MCF 10A (cell line): ENCODE measurements around the gene NTHL1. TPM values are rescaled to one million over a fixed set of nuclear protein-coding genes. Genes with fewer than 3 reads are reported as not detected.

Experiments
- BruUV-seq: library from RNA; stranded (reverse); fragments of 400-500 nt; replicated peaks from 2 replicates; lab custom pipeline; 2021; lab: Mats Ljungman, UMichigan
- CTCF ChIA-PET: fragments of 300-600 bp; sonication (Branson Sonifier 250); formaldehyde crosslinking; extraction: SDS; loops from one replicate; lab custom pipeline; 2021; ENCODE audit warnings: antibody characterized with exemption, inconsistent platforms; lab: Yijun Ruan, JAX
- POLR2A ChIA-PET: fragments of 300-600, 350-650 bp; sonication (Branson Sonifier 250); formaldehyde crosslinking; extraction: SDS; loops from one replicate; lab custom pipeline; 2020; ENCODE audit warnings: antibody characterized with exemption, inconsistent platforms; lab: Yijun Ruan, JAX
- DNase-seq: peaks from one replicate; pipeline ENCODE4 v3.0.0-alpha.2; 2018; ENCODE audit not compliant: unreplicated experiment
- H3K27ac Mint-ChIP-seq: one replicate; pipeline ENCODE4 v1.8.0; 2022; ENCODE audit warnings: mild to moderate bottlenecking, low read depth, mixed read lengths; ENCODE audit not compliant: unreplicated experiment
- H3K27me3 Mint-ChIP-seq: one replicate; pipeline ENCODE4 v1.8.0; 2022; ENCODE audit warnings: mixed read lengths; ENCODE audit not compliant: insufficient read depth, unreplicated experiment
- H3K36me3 Mint-ChIP-seq: one replicate; pipeline ENCODE4 v1.8.0; 2022; ENCODE audit warnings: mild to moderate bottlenecking, moderate library complexity, mixed read lengths; ENCODE audit not compliant: insufficient read depth, unreplicated experiment
- H3K4me1 Mint-ChIP-seq: one replicate; pipeline ENCODE4 v1.8.0; 2022; ENCODE audit warnings: mixed read lengths; ENCODE audit not compliant: insufficient read depth, unreplicated experiment
- H3K4me3 Mint-ChIP-seq: one replicate; pipeline ENCODE4 v1.8.0; 2022; ENCODE audit warnings: mild to moderate bottlenecking, moderate library complexity, mixed read lengths; ENCODE audit not compliant: unreplicated experiment
- H3K9me3 Mint-ChIP-seq: one replicate; pipeline ENCODE4 v1.8.0; 2022; ENCODE audit warnings: mixed read lengths; ENCODE audit not compliant: unreplicated experiment
- intact Hi-C: fragments of 100-400 bp; cut with micrococcal nuclease; formaldehyde crosslinking; loops from 2 replicates; pipeline ENCODE4 v1.14.1; 2022
- total RNA-seq: library from RNA; stranded (reverse); gene quantifications from 2 replicates; pipeline ENCODE4 v1.2.3, GENCODE V29; 2022
- TF ChIP-seq, protein P1 (sequence below): fragments of 200-600 bp; IDR thresholded peaks from one replicate; pipeline ENCODE4 v1.8.0; 2022; ENCODE audit warnings: antibody characterized with exemption, mild to moderate bottlenecking; ENCODE audit not compliant: unreplicated experiment

NTHL1 gene
- total RNA-seq, 1 experiment from 2014 or later = 17.7 TPM

- intact Hi-C loops = no loop called here
- H3K4me1 Mint-ChIP-seq = no peaks in the 10 kb centered on the region
- ChIA-PET POLR2A (no interaction called here), CTCF (interaction anchor here (0.6 kb wide), 1 partner anchor 140 kb away, joined by 3 read pairs; no protein-coding TSS in a partner anchor)
- no peaks in the 10 kb centered on the region for H3K9me3 Mint-ChIP-seq
- no peak for DNase-seq
- BruUV-seq = no TSS peak
- no peak overlapping the region for H3K4me3 Mint-ChIP-seq
- no peaks in the 10 kb centered on the region for H3K27me3 Mint-ChIP-seq
- peaks cover 38% of the 10 kb centered on the region for H3K36me3 Mint-ChIP-seq
- TF ChIP-seq, protein P1, sequence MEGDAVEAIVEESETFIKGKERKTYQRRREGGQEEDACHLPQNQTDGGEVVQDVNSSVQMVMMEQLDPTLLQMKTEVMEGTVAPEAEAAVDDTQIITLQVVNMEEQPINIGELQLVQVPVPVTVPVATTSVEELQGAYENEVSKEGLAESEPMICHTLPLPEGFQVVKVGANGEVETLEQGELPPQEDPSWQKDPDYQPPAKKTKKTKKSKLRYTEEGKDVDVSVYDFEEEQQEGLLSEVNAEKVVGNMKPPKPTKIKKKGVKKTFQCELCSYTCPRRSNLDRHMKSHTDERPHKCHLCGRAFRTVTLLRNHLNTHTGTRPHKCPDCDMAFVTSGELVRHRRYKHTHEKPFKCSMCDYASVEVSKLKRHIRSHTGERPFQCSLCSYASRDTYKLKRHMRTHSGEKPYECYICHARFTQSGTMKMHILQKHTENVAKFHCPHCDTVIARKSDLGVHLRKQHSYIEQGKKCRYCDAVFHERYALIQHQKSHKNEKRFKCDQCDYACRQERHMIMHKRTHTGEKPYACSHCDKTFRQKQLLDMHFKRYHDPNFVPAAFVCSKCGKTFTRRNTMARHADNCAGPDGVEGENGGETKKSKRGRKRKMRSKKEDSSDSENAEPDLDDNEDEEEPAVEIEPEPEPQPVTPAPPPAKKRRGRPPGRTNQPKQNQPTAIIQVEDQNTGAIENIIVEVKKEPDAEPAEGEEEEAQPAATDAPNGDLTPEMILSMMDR = no peak
- no peak overlapping the region for H3K27ac Mint-ChIP-seq
These were observed 7.1 kb upstream of the NTHL1 start for GRCh38 chr16:2054543-2055245.

- H3K27ac Mint-ChIP-seq = no peak overlapping the region
- BruUV-seq = no TSS peak
- H3K27me3 Mint-ChIP-seq = no peaks in the 10 kb centered on the region
- H3K9me3 Mint-ChIP-seq = no peaks in the 10 kb centered on the region
- intact Hi-C loops = no loop called here
- ChIA-PET POLR2A (interaction anchor here (0.5 kb wide), 1 partner anchor 85 kb away, joined by 3 read pairs; no protein-coding TSS in a partner anchor), CTCF (no interaction called here)
- H3K4me1 Mint-ChIP-seq = no peaks in the 10 kb centered on the region
- TF ChIP-seq, protein P1 = no peak
- no peak for DNase-seq
- peaks cover 38% of the 10 kb centered on the region for H3K36me3 Mint-ChIP-seq
- no peak overlapping the region for H3K4me3 Mint-ChIP-seq
These were observed 6.3 kb upstream of the NTHL1 start for GRCh38 chr16:2053897-2054296.

DNA sequence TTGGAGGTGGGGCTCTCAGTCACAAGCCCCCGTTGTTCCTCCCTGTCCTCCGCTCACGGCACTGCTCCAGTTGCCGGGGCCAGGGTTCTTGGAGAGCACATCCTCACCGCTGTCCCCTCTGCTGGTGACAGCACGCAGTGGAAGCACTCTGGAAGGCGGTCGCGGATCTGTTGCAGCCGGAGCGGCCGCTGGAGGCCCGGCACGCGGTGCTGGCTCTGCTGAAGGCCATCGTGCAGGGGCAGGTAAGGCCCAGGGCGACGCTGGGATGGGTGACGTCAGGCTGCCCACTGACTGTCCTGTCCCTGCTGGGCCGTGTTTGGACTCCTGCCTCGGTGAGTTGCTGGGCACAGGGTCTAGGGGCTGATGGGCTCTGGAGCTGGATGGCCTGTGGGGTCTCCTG is 5.6 kb upstream of the NTHL1 start:
- TF ChIP-seq, protein P1 = no peak
- no peak for DNase-seq
- ChIA-PET POLR2A (interaction anchor here (0.5 kb wide), 1 partner anchor 86 kb away, joined by 3 read pairs; no protein-coding TSS in a partner anchor), CTCF (interaction anchor here (0.6 kb wide), 1 partner anchor 123 kb away, joined by 3 read pairs; no protein-coding TSS in a partner anchor)
- no TSS peak for BruUV-seq
- intact Hi-C loops = no loop called here
- no peaks in the 10 kb centered on the region for H3K9me3 Mint-ChIP-seq
- H3K4me3 Mint-ChIP-seq = no peak overlapping the region
- H3K4me1 Mint-ChIP-seq = peaks cover 6% of the 10 kb centered on the region
- peaks cover 38% of the 10 kb centered on the region for H3K36me3 Mint-ChIP-seq
- no peak overlapping the region for H3K27ac Mint-ChIP-seq
- H3K27me3 Mint-ChIP-seq = no peaks in the 10 kb centered on the region

GRCh38 chr16:2048116-2048543 is 496 bp upstream of the NTHL1 start:
- Mint-ChIP-seq H3K36me3 (peaks cover 23% of the 10 kb centered on the region), H3K9me3 (no peaks in the 10 kb centered on the region), H3K4me3 (peak overlapping the region; percentile 86), H3K27me3 (no peaks in the 10 kb centered on the region), H3K27ac (peak overlapping the region; percentile 63), H3K4me1 (peaks cover 20% of the 10 kb centered on the region)
- DNase-seq = no peak
- intact Hi-C loops = no loop called here
- ChIA-PET POLR2A (interaction anchor here (0.6 to 3.0 kb wide), 20 partner anchors 8 to 1623 kb away, joined by 3 to 33 read pairs (median 6); partner anchors contain the start of genes MLST8, NHERF2, RAB11FIP3 and RPS2), CTCF (interaction anchor here (0.5 to 3.4 kb wide), 10 partner anchors 16 to 92 kb away, joined by 3 to 15 read pairs (median 4); no protein-coding TSS in a partner anchor)
- TF ChIP-seq, protein P1 = no peak
- no TSS peak for BruUV-seq
